Caco-2 (cell line): ENCODE results near the gene NEU2. TPM values are rescaled to one million over a fixed set of nuclear protein-coding genes. Genes with fewer than 3 reads are reported as not detected.

Experiments used
- BruUV-seq: library from RNA; stranded (reverse); fragments of 400-500 nt; replicated peaks from 2 replicates; lab custom pipeline; 2021; lab: Mats Ljungman, UMichigan
- CTCF ChIA-PET: fragments of 300-600 bp; sonication (Branson Sonifier 250); formaldehyde crosslinking; loops from one replicate; lab custom pipeline; 2022; ENCODE audit warnings: antibody characterized with exemption; lab: Charles Lee
- POLR2A ChIA-PET: fragments of 300-600 bp; sonication (Branson Sonifier 250); formaldehyde crosslinking; loops from one replicate; lab custom pipeline; 2022; ENCODE audit warnings: antibody characterized with exemption; lab: Charles Lee
- DNase-seq, 2 experiments: peaks; one replicate each; pipeline versions ENCODE4 v3.0.0 to v3.0.0-alpha.2; 2020 to 2022
- H3K27me3 ChIP-seq: replicated peaks from 2 replicates; pipeline ENCODE4 v1.6.0; 2011; ENCODE audit warnings: low read length; ENCODE audit not compliant: control insufficient read depth, insufficient read depth
- H3K36me3 ChIP-seq: 2 replicates; pipeline ENCODE4 v1.5.1; 2011; ENCODE audit warnings: low read length; ENCODE audit not compliant: control insufficient read depth, insufficient read depth
- H3K4me1 ChIP-seq: fragments of 250-450 bp; sonication (Bioruptor Pico); 2 replicates; pipeline ENCODE4 v1.5.1; 2020; ENCODE audit warnings: mild to moderate bottlenecking
- H3K4me3 ChIP-seq: 2 replicates; pipeline ENCODE4 v1.5.1; 2011; ENCODE audit warnings: low read depth, mild to moderate bottlenecking, control low read depth, low read length
- H3K9me3 ChIP-seq: fragments of 250-450 bp; sonication (Bioruptor Pico); 2 replicates; pipeline ENCODE4 v1.5.1; 2020; ENCODE audit warnings: mild to moderate bottlenecking, moderate library complexity
- H3K27ac Mint-ChIP-seq: one replicate; pipeline ENCODE4 v1.8.0; 2022; ENCODE audit warnings: mixed read lengths; ENCODE audit not compliant: unreplicated experiment
- H3K27me3 Mint-ChIP-seq: one replicate; pipeline ENCODE4 v1.8.0; 2022; ENCODE audit warnings: mixed read lengths; ENCODE audit not compliant: insufficient read depth, unreplicated experiment
- H3K36me3 Mint-ChIP-seq: one replicate; pipeline ENCODE4 v1.8.0; 2022; ENCODE audit warnings: mild to moderate bottlenecking, mixed read lengths; ENCODE audit not compliant: insufficient read depth, unreplicated experiment
- H3K4me1 Mint-ChIP-seq: one replicate; pipeline ENCODE4 v1.8.0; 2022; ENCODE audit warnings: low read depth, mixed read lengths; ENCODE audit not compliant: unreplicated experiment
- H3K4me3 Mint-ChIP-seq: one replicate; pipeline ENCODE4 v1.8.0; 2022; ENCODE audit warnings: mild to moderate bottlenecking, moderate library complexity, mixed read lengths; ENCODE audit not compliant: unreplicated experiment
- H3K9me3 Mint-ChIP-seq: one replicate; pipeline ENCODE4 v1.8.0; 2022; ENCODE audit warnings: mixed read lengths; ENCODE audit not compliant: unreplicated experiment
- intact Hi-C: fragments of 100-400 bp; cut with micrococcal nuclease; formaldehyde crosslinking; loops from one replicate; pipeline ENCODE4 v1.10.0; 2022; ENCODE audit not compliant: unreplicated experiment
- total RNA-seq: library from RNA; stranded (reverse); gene quantifications from 2 replicates; pipeline ENCODE4 v1.2.3, GENCODE V29; 2022
- TF ChIP-seq, protein P1 (sequence below), 2 experiments: fragments of 200-600 bp in 1 of 2; IDR thresholded peaks; 1 replicate in 1 of 2; 2 replicates in 1 of 2; pipeline versions ENCODE4 v1.5.1 to v1.8.0; 2011 to 2022; ENCODE audit warnings: antibody characterized with exemption in 1 of 2, control low read depth in 1 of 2, inconsistent platforms in 1 of 2, low read depth in 1 of 2, low read length in 1 of 2, mild to moderate bottlenecking in 1 of 2, moderate library complexity in 1 of 2; ENCODE audit not compliant: insufficient read depth in 1 of 2, severe bottlenecking in 1 of 2, unreplicated experiment in 1 of 2

Gene NEU2
- total RNA-seq, 1 experiment from 2014 or later: not detected

DNA sequence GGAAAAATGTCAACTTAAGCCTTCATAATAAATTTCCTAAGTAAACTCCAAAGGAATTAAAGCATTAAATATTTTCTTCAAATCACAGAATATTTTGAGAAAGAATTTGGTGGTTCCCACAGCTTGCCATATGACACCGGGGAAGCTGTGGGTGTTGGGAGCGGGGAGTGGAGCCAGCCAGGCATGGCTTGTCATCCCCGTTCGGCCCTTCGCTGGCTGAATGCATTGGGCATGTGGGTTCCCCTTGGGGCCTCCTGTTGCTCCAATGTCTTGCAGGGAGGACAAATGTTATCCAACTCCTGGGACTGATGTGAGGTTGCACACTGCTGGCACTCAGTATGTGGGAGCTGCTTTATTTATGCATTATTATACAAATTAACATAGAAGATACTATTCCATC lies 38.0 kb upstream of the NEU2 start:
- TF ChIP-seq, protein P1, sequence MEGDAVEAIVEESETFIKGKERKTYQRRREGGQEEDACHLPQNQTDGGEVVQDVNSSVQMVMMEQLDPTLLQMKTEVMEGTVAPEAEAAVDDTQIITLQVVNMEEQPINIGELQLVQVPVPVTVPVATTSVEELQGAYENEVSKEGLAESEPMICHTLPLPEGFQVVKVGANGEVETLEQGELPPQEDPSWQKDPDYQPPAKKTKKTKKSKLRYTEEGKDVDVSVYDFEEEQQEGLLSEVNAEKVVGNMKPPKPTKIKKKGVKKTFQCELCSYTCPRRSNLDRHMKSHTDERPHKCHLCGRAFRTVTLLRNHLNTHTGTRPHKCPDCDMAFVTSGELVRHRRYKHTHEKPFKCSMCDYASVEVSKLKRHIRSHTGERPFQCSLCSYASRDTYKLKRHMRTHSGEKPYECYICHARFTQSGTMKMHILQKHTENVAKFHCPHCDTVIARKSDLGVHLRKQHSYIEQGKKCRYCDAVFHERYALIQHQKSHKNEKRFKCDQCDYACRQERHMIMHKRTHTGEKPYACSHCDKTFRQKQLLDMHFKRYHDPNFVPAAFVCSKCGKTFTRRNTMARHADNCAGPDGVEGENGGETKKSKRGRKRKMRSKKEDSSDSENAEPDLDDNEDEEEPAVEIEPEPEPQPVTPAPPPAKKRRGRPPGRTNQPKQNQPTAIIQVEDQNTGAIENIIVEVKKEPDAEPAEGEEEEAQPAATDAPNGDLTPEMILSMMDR (IDR thresholded peaks at IDR 0.05; ENCODE audit: insufficient read depth in 1 of 2, low read depth in 1 of 2, low read length in 1 of 2, severe bottlenecking in 1 of 2, unreplicated experiment in 1 of 2): no peak
- Histone ChIP-seq H3K27me3 (no peaks in the 10 kb centered on the region), H3K9me3 (no peaks in the 10 kb centered on the region), H3K36me3 (no peaks in the 10 kb centered on the region), H3K4me1 (no peaks in the 10 kb centered on the region), H3K4me3 (no peak overlapping the region)
- Mint-ChIP-seq H3K36me3 (no peaks in the 10 kb centered on the region), H3K27me3 (peaks cover 4% of the 10 kb centered on the region), H3K4me1 (no peaks in the 10 kb centered on the region), H3K27ac (no peak overlapping the region), H3K9me3 (no peaks in the 10 kb centered on the region), H3K4me3 (no peak overlapping the region)
- DNase-seq: no peak
- BruUV-seq: no TSS peak
- intact Hi-C loops: no loop called here
- ChIA-PET CTCF (no interaction called here), POLR2A (no interaction called here)

DNA sequence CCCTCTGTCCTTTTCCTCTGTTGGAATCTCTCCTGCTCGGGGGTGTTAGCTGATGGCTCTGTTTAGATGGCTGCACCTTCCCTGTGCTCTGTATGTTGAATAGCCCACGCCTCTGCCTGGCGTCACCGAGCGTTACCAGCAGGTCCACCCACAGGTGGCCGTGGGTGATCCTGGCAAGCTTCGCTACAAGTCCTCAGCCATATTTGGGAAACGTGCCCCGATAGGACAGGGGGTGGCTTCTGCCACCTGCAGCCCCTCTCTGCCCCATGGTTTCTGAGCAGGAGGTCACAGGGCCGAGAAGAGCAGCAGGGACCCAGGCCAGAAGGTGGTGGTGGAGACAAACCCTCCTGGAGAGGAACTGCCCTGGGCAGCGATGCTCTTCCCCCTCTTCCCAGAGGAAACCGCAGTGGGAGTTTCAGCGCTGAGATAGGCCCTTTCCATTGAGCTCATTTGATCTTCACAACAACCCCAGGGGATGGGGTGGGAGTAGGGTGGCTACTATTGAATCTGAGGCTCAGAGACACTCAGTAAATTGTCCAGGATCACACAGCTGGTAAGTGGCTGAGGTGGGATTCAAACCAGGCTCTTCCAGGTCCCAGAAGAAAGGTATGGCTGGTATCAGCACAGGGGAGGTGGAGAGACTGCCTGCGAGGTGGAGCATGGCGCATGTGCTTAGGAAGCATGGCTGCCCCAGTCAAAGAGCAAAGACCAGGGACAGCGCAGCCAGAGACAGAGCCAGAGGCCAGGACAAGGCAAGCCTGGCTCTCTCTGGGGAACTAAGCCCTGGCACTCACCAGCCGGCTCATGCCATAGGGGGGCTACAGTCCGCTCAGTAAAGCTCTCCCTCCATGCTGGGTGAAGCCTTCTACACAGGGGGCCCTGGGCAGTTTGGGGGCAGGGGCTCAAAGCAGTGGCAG lies 34.5 kb upstream of the NEU2 start:
- intact Hi-C loops: no loop called here
- Histone ChIP-seq H3K4me1 (no peaks in the 10 kb centered on the region), H3K4me3 (no peak overlapping the region), H3K9me3 (no peaks in the 10 kb centered on the region), H3K27me3 (no peaks in the 10 kb centered on the region), H3K36me3 (no peaks in the 10 kb centered on the region)
- POLR2A ChIA-PET: no interaction called here
- CTCF ChIA-PET: interaction anchor here (0.6 kb wide), 1 partner anchor 373 kb away, joined by 3 read pairs; no protein-coding TSS in a partner anchor
- Mint-ChIP-seq H3K36me3 (no peaks in the 10 kb centered on the region), H3K4me3 (no peak overlapping the region), H3K9me3 (no peaks in the 10 kb centered on the region), H3K27ac (no peak overlapping the region), H3K27me3 (peaks cover 4% of the 10 kb centered on the region), H3K4me1 (no peaks in the 10 kb centered on the region)
- no peak for DNase-seq
- TF ChIP-seq, protein P1 (IDR thresholded peaks at IDR 0.05; ENCODE audit: insufficient read depth in 1 of 2, low read depth in 1 of 2, low read length in 1 of 2, severe bottlenecking in 1 of 2, unreplicated experiment in 1 of 2): no peak
- BruUV-seq: no TSS peak

DNA sequence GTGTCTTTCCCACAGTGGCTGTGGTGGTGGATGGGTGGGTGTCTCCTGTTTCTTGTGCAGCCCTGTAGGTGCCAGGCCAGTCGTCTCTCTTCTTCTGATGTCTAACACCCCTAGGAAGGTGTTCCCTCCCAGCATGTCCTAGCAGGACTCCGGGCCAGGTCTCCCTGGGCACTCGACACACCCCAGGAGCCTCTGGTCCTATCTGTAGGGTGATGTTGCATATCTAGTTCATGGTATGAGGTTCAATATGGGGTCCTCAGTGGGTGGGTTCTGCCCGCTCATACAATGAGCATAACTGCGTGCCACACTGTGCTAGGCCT lies 33.8 kb upstream of the NEU2 start:
- Histone ChIP-seq H3K9me3 (no peaks in the 10 kb centered on the region), H3K4me3 (no peak overlapping the region), H3K36me3 (no peaks in the 10 kb centered on the region), H3K27me3 (no peaks in the 10 kb centered on the region), H3K4me1 (no peaks in the 10 kb centered on the region)
- DNase-seq: no peak
- Mint-ChIP-seq H3K27ac (no peak overlapping the region), H3K4me1 (no peaks in the 10 kb centered on the region), H3K4me3 (no peak overlapping the region), H3K36me3 (no peaks in the 10 kb centered on the region), H3K27me3 (peaks cover 7% of the 10 kb centered on the region), H3K9me3 (no peaks in the 10 kb centered on the region)
- intact Hi-C loops: no loop called here
- no TSS peak for BruUV-seq
- CTCF ChIA-PET: no interaction called here
- TF ChIP-seq, protein P1 (IDR thresholded peaks at IDR 0.05; ENCODE audit: insufficient read depth in 1 of 2, low read depth in 1 of 2, low read length in 1 of 2, severe bottlenecking in 1 of 2, unreplicated experiment in 1 of 2): no peak
- POLR2A ChIA-PET: no interaction called here
